Heart right ventricle (tissue), 16 donors: ENCODE results near the gene TOP1. TPM values are rescaled to one million over a fixed set of nuclear protein-coding genes. Genes with fewer than 3 reads are reported as not detected.

Experiments used
- ATAC-seq, 8 donors: fragments of 200-7000 bp; cut with Tn5 transposase; one replicate each; pipeline ENCODE4 v1.9.1; 2020; ENCODE audit warnings: mild to moderate bottlenecking in 8 of 8, moderate library complexity in 8 of 8, moderate number of reproducible peaks in 1 of 8
- DNase-seq, 2 donors: peaks; one replicate each; pipeline ENCODE4 v3.0.0-alpha.2; 2020
- H3K27ac ChIP-seq, 10 donors: fragments of 200-600 bp; sonication (generic) in 2 of 10; one replicate each; pipeline versions ENCODE4 v1.5.0 to v1.8.0; 2020 to 2022; ENCODE audit warnings: mild to moderate bottlenecking in 3 of 10
- H3K27me3 ChIP-seq, 7 donors: fragments of 200-600 bp; one replicate each; pipeline ENCODE4 v1.8.0; 2021 to 2022; ENCODE audit warnings: mild to moderate bottlenecking in 2 of 7
- H3K36me3 ChIP-seq, 9 donors: fragments of 200-600 bp; sonication (generic) in 1 of 9; one replicate each; pipeline versions ENCODE4 v1.5.0 to v1.8.0; 2020 to 2022; ENCODE audit warnings: mild to moderate bottlenecking in 2 of 9
- H3K4me1 ChIP-seq, 9 donors: fragments of 200-600 bp; sonication (generic) in 1 of 9; one replicate each; pipeline versions ENCODE4 v1.5.0 to v1.8.0; 2020 to 2022; ENCODE audit warnings: mild to moderate bottlenecking in 4 of 9
- H3K4me3 ChIP-seq, 10 donors: fragments of 200-600 bp; sonication (generic) in 2 of 10; one replicate each; pipeline versions ENCODE4 v1.5.0 to v1.8.0; 2020 to 2022; ENCODE audit warnings: mild to moderate bottlenecking in 7 of 10, moderate library complexity in 2 of 10
- H3K9me3 ChIP-seq, 11 donors: fragments of 200-600 bp in 10 of 11; sonication (generic) in 2 of 11; one replicate each; pipeline versions ENCODE4 v1.5.0 to v1.8.0; 2013 to 2022; ENCODE audit warnings: mild to moderate bottlenecking in 2 of 11, control low read depth in 1 of 11, moderate library complexity in 1 of 11
- WGBS, 2 donors: extraction: QIAGEN DNeasy Blood & Tissue Kit; methylation state at CpG; one replicate each; pipeline ENCODE4 v1.1.7; 2013; ENCODE audit warnings: inconsistent platforms in 1 of 2; 5-methylcytosine and 5-hydroxymethylcytosine counted together
- intact Hi-C, 10 donors: fragments of 100-400 bp; cut with DNase I; formaldehyde crosslinking; loops; one replicate each; pipeline versions ENCODE4 v1.11.1 to v1.14.2; 2022
- polyA plus RNA-seq, 2 donors: library from polyadenylated mRNA; stranded (reverse); fragments of 200-250 nt; gene quantifications; one replicate each; pipeline ENCODE4 v1.2.3, GENCODE V29; 2013
- total RNA-seq, 10 donors: library from RNA; stranded (reverse); fragmentation: NEBNext Ultra II Directional in 3 of 10; extraction: Animal tissue kit (Norgen Biotek cat#: 25700) in 3 of 10; gene quantifications; one replicate each; pipeline versions ENCODE4 v1.2.1 to v1.2.4, GENCODE V29; 2021 to 2023
- TF ChIP-seq, protein P1 (sequence below), 9 donors: fragments of 200-600 bp; sonication (generic) in 2 of 9; IDR thresholded peaks; one replicate each; pipeline versions ENCODE4 v1.5.0 to v1.8.0; 2021 to 2022; ENCODE audit warnings: antibody characterized with exemption in 9 of 9, mild to moderate bottlenecking in 5 of 9, moderate library complexity in 1 of 9
- donor health status: Arrhythmogenic right ventricular cardiomyopathy.
- donor health status: ischemic (EF 13 %, LVEDD 7.1; RV severe dilation, severe dysfunction).
- donor health status: healthy with polysubstance abuse.
- donor health status: DM: no; HTN: yes; CAD: no.
- donor health status: DM: no; HTN: no; CAD: no.
- donor health status: ischemic (EF 25% LVEDD 6.9; RV normal size, moderate dysfunction).
- donor health status: ischemic (EF 25% LVEDD 5.7; RV mildly dilated, moderate dysfunction).
- donor health status: healthy.
- donor health status: DM: yes; HTN: yes; CAD: no.
- donor health status: Ischemic cardiomyopathy.
- donor health status: ischemic (EF 35%, LVEDD 5.7; RV mildly dilated, moderate dysfunction).
- donor health status: nonischemic (EF 11% LVEDD 7.7; RV severe dilation, severe dysfunction).
- donor health status: DM: yes; HTN: yes; CAD: no.
- donor health status: PGD.
- donor health status: ischemic (EF 29% LVEDD 5.4; RV normal size, mild dysfunction).
- donor health status: nonischemic (EF 23%, LVEDD 6.1; RV moderate dilation, normal function).

Gene TOP1
- total and polyA plus RNA-seq, 12 donors, result 13.5 to 28.3 (median 23.1) TPM

DNA sequence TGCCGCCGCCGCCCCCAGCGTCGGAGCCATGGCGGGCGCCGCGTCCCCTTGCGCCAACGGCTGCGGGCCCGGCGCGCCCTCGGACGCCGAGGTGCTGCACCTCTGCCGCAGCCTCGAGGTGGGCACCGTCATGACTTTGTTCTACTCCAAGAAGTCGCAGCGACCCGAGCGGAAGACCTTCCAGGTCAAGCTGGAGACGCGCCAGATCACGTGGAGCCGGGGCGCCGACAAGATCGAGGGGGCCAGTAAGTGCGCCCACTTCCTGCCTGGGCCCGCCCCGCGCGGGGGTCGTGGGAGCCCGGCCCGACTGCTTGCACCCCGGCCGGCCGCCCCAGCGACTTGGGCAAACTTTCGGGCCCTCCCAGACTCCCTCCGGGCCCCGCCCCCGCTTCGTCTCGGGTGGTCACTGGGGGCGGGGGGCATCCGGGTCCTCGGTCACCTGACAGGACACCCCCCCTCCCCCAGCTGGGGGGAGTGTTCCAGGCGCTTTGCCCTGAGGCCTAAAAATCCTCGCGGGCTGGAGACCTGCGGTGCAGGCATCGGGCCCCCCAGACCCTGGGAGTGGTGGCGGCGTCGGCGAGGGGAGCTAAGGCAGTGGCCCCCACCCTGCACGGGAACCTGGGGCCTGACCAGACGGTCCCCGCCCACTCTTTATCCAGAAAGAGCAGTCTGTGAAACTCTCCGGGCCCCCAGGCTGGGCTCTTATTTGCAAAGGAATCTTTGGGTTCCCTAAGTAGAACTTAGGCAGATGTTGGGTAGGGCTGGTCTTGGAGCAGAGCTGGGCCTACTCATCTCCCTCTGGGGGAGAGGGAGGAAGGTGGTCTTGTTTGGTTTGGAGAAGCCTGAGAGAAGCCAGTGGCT lies 109.2 kb downstream of the TOP1 start:
- peak; percentile 79 to 89 for DNase-seq
- 0 to 1% methylated on average over 66 of the region's 66 CpGs for WGBS, 2 donors
- peak overlapping the region; percentile 71 to 99 (median 94) for H3K4me3 ChIP-seq

DNA sequence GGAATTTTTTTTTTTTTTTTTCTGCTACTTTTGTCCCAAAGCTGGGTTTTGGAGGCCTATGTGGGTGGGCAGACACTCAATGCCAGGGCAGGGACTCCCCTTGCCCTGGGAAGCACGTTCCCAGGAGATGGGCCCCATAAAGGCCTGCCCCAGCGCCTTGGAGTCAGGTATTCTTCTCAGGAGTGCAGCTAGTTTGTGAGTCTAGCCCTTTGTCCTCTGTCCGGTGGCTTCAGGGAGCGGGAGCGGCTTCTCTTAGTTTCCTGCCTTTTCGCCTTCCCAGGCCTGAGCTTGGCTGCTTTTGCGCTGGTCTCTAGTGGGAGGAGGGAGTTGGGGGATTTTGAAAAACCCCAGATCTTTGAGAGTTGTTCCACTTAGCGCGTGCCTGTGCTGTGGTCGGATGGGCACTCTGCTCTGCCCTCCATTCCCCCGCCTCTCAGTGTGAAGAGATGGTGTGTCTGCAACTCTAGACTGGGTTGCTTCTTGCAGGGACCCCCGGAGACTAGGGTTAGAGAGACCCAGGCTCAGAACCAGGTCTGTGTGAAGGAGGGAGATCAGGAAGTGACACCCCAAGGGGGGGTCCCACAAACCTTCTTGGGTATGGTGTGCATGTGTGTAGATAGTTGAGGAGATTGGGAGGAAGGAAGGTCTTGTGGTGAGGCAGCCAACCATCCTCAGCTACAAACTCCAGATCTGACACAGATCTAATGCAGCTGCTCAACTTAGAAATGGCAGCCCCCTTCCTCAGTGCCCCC lies 110.0 kb downstream of the TOP1 start:
- Histone ChIP-seq H3K4me3 (peak overlapping the region; percentile 71 to 99 (median 94)), H3K36me3 (no peaks in the 10 kb centered on the region), H3K4me1 (peaks cover 24 to 75% (median 67%) of the 10 kb centered on the region in 9 donors), H3K9me3 (no peaks in the 10 kb centered on the region), H3K27ac (peak overlapping the region; percentile 90 to 100 (median 98)), H3K27me3 (peaks cover 0 to 9% (median 0%) of the 10 kb centered on the region in 7 donors)
- intact Hi-C loops, result loop anchor here in 6 of 10 donors (5.0 to 10.0 kb wide), 8 partner anchors 34 to 276 kb away; partner anchors contain the start of gene LPIN3 (in 2 of the 6)
- peak in 1 of 2 donors; percentile 34 for DNase-seq
- TF ChIP-seq, protein P1, sequence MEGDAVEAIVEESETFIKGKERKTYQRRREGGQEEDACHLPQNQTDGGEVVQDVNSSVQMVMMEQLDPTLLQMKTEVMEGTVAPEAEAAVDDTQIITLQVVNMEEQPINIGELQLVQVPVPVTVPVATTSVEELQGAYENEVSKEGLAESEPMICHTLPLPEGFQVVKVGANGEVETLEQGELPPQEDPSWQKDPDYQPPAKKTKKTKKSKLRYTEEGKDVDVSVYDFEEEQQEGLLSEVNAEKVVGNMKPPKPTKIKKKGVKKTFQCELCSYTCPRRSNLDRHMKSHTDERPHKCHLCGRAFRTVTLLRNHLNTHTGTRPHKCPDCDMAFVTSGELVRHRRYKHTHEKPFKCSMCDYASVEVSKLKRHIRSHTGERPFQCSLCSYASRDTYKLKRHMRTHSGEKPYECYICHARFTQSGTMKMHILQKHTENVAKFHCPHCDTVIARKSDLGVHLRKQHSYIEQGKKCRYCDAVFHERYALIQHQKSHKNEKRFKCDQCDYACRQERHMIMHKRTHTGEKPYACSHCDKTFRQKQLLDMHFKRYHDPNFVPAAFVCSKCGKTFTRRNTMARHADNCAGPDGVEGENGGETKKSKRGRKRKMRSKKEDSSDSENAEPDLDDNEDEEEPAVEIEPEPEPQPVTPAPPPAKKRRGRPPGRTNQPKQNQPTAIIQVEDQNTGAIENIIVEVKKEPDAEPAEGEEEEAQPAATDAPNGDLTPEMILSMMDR (IDR thresholded peaks at IDR 0.05), result no peak
- WGBS, 2 donors, result 8 to 18% methylated on average over 12 of the region's 12 CpGs
- ATAC-seq, result peak in 3 of 8 donors; percentile 1 to 7 (median 6)

More for the DNA sequence above, 109.2 kb downstream of the TOP1 start:
- intact Hi-C loops, result loop anchor here in 7 of 10 donors (2.0 to 10.0 kb wide), 12 partner anchors 34 to 277 kb away; partner anchors contain the start of gene LPIN3 (in 2 of the 7)
- TF ChIP-seq, protein P1 (IDR thresholded peaks at IDR 0.05), result peak in 1 of 9 donors; percentile 5
- peak overlapping the region; percentile 90 to 100 (median 98) for H3K27ac ChIP-seq
- peaks cover 24 to 67% (median 58%) of the 10 kb centered on the region in 9 donors for H3K4me1 ChIP-seq
- ATAC-seq, result peak; percentile 28 to 64 (median 56)
- H3K36me3 ChIP-seq, result no peaks in the 10 kb centered on the region
- peaks cover 0 to 9% (median 0%) of the 10 kb centered on the region in 7 donors for H3K27me3 ChIP-seq
- H3K9me3 ChIP-seq, result no peaks in the 10 kb centered on the region

DNA sequence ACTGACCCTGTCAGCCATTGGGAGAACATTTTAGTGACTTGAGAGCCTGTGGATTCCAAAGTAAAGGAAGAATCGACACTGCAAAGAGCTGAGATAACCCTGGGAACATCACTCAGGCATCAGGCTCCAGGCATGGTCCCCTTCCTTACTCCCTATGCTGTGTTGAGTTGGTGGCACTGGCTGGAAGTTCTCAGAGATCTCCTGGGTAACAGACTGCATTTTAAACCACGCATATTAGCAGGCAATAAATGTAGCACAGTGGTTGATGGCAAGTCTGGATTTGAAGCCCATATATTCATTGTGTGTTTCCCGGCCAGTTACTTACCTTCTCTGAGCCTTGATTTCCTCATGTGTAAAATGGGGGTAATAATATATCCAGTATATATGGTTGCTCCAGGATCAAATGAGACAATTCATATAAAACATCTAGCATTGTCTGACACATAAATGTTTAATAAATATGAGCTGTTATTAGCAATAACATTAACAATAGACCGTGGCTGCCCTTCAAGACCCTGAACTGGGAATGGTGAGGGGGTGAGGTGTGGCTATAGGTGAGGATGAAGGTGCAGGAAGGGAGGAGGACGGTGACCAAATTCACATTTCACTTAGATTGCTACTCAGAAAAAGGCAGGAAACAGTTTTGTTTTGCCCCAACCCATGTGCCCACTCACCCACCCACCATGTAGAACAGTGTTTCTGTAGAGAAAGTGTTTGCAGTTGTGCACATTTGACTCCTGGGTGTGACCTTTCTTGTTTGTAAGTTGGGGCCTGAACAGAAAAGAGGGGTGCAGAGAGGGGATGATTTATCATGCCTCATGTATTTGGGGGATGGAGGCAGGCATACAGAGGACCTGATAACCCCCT lies 110.8 kb downstream of the TOP1 start:
- TF ChIP-seq, protein P1 (IDR thresholded peaks at IDR 0.05), result no peak
- peaks cover 0 to 9% (median 0%) of the 10 kb centered on the region in 7 donors for H3K27me3 ChIP-seq
- H3K4me1 ChIP-seq, result peaks cover 24 to 83% (median 75%) of the 10 kb centered on the region in 9 donors
- H3K27ac ChIP-seq, result peak overlapping the region; percentile 90 to 100 (median 98)
- 48 to 60% methylated on average over 5 of the region's 5 CpGs for WGBS, 2 donors
- H3K9me3 ChIP-seq, result no peaks in the 10 kb centered on the region
- H3K36me3 ChIP-seq, result peaks cover 0 to 8% (median 0%) of the 10 kb centered on the region in 9 donors
- ATAC-seq (no peak), DNase-seq (no peak)
- peak overlapping the region; percentile 71 to 99 (median 94) for H3K4me3 ChIP-seq
- intact Hi-C loops, result loop anchor here in 6 of 10 donors (5.0 to 10.0 kb wide), 8 partner anchors 33 to 275 kb away; partner anchors contain the start of gene LPIN3 (in 2 of the 6)
